GM18498 (cell line): ENCODE results near the gene MSANTD1.

Experiments used
- ATAC-seq: cut with Tn5 transposase; IDR thresholded peaks from one replicate; pipeline ENCODE4 v1.9.1; 2021; ENCODE audit warnings: mild to moderate bottlenecking, moderate library complexity; ENCODE audit not compliant: unreplicated experiment

The MSANTD1 gene

DNA sequence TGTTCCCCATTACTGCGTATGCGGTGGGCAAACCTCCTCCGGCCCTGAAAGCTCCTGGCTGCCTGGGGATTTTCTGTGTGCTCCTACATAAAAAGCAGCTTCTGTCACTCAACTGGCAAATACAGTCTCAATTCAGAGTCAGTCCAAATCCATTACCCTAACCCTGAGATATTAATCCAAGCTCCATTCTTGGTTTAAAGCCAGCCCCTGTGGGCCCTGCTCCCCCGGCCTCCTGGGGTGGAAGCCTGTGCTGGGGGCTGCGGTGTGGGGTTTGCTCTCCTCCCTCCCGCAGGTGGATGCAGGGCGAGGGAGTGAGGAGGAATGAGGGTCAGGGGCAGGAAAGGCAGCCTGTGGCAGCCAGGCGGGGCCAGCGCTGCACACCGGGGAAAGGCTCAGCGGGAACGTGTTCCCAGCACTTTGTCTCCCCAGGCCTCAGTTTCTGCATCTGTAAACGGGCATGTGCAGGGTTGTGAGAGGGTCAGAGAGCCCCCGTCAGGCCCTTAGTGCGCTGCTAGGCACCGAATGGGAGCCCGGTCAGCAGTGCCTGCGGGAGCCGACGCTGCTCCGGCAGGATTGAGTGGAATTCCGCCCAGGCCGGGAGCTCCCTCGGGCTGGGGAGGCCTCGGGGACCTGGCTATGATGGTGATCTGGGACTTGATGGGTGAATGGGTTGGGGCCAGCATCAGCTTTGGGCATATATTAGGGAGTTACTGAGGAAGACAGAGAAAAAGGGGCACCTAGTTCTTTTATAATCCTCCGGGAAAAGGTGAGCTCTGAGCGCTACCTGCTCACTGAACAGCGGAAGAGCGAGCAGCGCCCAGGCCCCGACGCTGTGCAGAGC, 37.6 kb downstream of the MSANTD1 start:
- ATAC-seq = no peak

DNA sequence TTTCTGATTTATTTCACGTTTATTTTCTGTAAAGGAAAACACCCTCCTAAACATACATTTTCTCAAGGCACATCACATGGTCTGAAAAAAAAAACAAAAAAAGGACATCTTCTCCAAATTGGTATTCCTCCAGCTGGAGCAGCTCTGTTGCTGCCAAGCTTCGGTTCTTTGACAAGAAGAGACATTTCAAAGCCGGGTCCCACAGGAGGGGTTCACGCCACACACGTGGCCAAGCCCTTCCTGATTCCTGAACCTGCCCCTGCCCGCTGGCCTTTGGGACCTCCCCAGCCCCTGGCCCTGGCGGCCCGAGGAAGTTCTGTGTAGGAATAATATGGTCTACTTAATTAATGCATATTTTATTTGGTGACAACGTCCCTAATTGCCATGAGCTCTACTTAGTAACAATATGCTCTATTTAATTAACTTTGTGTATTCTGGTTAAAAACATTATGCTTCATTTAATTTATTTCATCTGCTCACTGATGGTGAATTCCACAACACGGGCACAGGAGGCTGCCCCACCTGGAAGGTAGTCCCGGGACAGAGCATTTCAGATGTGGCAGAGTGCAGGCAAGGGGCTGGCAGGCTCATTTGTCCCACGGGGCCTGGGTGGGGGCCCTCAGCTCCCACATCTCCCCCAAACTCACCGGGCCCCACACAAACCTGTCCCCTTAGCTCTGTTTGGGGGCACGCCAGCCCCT, 38.5 kb downstream of the MSANTD1 start:
- no peak for ATAC-seq

DNA sequence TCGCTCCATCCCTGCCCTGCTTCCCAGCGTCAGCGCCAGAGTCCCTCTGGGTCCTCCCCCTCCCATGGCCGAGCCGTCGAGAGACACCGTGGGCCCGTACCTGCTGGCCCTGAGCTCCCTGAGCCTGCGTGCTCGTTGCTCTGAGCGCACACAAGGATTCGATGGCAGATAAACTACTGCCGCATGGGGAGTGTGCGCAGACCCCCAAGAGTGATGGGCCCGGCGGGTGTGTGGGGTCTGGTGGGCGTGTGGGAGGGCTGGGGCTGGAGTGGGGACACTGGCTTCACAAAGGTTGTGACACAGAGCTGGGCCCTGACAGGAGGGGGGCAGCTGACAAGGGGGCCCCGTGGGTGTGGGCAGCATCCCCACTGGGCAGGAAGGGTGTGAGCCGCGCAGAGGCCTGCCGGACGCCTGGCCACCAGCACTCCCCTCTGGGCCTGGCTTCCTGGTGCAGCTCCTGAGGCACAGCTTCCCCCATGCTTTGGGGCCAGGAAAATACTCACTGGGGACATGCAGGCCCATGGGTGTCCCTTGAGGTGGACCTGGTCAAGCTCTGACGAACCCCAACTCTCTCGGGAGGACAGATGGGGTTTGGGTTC, 39.1 kb downstream of the MSANTD1 start:
- ATAC-seq = no peak

DNA sequence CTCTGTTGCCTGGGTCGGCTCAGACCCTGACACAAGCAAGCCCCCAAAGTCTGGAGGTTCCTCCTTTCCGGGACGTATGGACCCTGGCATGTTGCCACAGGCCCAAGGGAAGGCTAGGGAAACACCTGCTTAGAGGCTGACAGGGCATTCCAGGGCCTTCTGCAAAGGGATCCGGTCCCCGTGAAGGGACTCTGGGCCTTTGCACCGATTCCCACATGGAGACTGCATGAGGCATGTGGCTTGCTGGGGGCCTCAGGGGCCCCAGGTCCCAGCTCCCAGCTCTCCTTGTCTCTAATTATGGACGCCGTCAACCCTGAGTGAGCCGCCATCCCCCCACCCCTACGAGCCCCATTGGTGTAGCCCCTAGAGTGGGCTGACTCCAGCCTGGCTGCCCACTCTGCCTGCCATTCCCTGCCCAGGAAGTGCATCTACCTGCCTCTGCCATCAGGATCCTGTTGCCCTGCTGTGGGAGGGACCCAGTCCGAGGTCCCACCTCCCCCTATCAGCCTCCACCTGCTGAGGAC, 39.7 kb downstream of the MSANTD1 start:
- no peak for ATAC-seq

DNA sequence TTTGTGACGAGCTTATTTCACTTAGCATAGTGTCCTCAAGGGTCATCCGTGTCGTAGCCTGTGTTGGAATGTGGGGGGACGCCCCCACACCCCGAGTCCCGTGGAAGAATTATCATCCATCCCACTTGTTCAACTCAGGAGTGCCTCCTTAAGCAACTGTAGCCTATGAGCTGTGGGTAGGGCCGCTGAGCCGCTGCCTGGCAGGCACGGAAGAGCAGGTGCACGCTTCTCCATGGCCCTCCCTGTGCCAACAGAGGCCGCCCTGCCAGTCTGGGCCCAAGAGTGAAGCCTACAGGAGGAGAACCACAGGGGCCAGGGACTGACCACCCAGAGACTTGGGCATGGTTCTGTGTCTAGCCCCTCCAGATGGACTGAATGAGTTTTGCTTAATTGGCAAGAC, 41.5 kb downstream of the MSANTD1 start:
- no peak for ATAC-seq

DNA sequence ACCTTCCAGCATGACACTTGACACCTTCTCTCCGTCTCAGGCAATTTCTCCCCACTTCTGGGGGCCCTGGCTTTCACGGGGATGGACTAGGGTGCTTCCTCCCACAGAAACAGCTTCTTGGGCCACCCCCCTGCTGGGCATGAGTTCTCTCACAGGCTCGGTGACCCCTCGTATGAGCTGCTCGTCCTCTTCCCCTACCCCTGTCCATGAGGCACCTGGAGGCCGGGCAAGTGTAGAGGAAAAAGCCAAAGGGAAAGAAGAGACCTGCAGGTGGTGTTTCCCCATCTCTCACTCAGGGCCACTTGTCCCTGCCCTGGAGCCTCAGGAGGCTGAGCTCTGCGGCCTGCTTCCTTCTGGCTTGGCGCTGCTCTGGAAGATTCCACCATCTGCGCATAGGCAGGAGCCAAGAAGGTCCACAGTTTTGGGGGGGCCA, 41.9 kb downstream of the MSANTD1 start:
- ATAC-seq = no peak

DNA sequence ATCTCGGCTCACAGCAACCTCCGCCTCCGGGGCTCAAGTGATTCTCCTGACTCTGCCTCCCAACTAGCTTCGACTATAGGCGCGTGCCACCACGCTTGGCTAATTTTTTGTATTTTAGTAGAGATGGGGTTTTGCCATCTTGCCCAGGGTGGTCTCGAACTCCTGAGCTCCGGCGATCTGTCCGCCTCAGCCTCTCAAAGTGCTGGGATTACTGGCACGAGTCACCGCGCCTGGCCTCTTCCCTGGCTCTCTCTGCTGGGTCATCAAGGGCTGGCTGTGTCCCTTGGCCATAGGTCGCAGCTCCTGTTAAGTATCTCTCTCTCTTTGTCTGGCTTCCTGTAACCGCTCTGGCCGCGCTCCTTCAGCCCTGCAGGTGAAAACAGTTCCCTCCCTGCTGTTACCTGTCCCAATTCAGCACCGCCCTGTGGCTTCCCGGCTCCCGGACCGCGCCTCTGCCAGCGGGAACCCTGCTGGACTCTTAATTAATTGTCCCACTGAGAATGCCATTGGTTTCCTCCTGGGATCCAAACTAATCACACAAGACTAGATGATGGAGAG, 42.5 kb downstream of the MSANTD1 start:
- no peak for ATAC-seq

DNA sequence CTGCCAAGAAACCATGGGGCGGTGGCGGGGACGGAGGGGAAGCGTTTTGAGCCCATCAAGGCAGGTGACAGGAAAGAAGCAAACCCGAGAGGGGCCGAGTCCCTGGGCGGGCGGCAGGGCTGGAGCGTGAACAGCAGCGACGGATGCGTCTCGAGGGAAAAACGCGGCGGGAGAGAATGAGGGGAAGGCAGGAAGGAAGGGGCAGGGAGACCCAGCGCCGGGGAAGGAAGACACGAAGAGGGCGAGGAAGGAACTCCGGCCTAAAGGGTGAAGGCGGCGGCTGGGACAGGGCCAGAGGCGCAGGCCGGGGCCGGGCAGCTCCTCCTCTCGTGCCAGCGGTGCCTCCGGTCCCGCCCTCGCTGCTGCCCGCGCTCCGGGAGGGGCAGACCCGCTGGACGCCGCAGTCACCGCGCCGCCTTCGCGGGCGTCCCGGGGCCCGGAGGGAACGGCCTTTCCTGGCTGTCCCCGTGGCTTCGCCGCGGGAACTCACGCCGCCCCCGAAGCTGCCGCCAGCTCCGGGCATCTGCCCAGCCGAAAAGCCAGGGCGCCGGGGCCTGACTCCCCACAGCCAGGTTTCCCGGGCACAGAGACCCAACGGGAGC, 43.1 kb downstream of the MSANTD1 start:
- peak; percentile 22 for ATAC-seq

DNA sequence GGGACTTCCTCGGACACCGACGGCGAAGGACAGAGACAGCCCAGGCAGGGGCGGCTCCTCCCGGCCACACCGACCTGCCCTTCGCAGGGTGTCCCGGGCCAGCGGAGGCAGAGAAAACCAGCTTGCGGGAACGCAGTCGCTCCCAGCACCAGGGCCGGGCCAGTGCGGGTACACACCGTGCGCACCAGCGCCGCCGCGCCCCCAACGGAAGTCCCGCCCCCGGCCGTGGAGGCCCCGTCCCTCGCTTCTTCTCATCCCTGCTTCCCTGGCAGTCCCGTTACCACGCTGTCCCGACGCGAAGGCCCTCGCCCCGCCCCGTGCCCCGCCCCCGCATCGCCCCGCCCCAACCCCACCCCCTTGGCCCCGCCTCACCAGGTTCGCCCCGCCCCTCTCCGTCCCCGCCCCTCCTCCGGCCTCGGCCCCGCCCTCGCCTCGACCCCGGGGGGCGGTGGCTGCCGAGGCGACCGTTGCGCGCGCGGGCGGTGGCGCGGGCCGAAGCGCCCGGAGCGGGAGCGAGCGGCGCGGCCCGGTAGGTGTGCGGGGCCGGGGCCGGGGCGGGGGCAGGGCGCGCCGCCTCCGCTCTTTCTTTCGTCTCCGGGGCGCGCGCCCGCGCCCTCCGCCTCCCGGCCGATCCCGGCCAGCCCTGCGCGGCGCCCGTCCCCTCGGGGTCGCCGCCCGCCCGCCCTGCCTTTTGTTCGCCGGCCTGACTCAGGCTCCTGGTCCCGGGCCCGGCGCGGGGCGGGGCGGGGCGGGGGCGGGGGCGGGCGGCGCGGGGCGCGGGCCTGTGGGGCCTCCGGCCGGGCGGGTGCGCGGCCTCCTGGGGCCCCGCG, 43.8 kb downstream of the MSANTD1 start, which contains the start of gene RGS12:
Gene RGS12, plus strand, starts transcription at position 451 of the 830 bp plus-strand sequence. CDS start 23,150 bp downstream, outside the sequence.
- ATAC-seq = peak; percentile 84

DNA sequence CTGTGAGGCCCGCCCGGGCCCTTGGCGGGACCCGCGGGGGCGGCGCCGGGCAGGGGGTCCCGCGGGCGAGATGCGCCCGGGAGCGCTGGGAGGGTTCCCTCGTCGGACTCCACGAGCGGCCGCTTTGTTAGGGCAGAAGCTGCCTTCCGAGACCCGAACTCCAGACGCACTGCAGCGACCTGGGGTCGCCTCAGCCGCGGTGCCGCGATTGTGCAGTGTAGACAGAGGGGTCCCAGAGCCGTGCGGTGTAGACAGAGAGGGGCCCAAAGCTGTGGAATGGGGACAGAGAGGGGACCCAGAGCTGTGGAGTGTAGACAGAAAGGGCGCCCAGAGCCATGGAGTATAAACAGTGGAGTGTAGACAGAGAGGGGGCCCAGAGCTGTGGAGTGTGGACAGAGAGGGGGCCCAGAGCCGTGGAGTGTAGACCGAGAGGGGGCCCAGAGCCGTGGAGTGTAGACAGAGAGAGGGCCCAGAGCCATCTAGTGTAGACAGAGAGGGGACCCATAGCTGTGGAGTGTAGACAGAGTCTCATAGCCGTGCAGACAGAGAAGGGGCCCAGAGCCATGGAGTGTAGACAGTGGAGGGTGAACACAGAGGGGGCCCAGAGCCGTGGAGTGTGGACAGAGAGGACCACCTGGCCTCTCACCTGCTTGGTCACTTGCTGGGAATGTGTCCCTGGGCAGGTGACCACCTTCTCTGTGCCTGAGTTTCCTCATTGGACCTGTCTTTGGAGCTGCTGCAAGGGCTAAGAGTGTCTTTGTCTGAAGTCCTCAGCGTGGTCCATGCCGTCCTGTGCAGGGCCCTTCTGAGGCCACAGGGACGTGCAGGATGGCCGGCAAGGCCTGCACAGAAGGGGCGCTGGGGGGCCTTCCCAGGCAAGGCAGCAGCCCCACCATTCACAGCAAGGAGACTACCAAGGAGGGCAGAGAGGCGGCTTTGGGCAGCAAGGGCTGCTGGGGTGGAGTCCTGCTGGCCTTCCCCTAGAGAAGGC, 44.7 kb downstream of the MSANTD1 start:
- ATAC-seq = no peak

DNA sequence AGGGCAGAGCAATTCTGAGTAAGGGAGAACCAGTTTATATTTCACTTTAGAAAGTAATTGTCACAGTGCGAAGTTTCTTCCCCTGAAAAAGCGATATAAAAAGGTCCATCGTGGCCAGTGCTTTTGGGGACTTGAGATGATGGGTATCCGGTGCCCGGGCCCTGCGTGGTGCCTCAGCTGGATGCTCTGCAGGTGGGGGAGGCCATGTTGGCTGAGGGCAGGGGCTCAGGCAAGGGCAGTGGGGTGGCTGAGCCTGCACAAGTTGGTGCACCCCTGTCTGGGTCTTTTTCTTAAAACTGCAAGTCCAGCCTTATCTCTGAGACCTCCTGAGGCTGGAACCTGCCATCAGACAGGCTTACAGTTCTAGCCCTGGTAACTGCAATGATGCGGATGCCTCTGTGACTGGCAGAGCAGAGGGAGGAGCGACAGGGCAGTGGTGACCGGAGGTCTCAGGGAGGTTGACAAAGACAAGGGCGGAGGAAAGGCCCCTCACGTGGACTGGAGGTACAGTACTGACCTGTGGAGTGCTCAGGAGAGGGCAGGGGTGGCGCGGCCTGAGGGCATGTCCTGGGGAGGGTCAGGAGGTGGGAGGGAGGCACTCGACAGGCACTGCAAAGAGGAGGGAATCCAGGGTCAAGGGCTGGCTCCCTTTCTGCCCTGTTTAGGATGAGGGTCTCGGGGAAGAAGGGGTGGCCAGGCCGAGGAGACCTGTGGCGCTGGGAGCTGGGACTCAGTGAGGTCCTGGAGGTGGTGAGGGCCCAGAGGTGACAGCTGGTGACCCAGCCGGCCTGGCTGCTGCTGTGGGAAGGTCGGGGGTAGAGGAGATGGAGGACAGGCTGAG, 45.7 kb downstream of the MSANTD1 start:
- no peak for ATAC-seq

DNA sequence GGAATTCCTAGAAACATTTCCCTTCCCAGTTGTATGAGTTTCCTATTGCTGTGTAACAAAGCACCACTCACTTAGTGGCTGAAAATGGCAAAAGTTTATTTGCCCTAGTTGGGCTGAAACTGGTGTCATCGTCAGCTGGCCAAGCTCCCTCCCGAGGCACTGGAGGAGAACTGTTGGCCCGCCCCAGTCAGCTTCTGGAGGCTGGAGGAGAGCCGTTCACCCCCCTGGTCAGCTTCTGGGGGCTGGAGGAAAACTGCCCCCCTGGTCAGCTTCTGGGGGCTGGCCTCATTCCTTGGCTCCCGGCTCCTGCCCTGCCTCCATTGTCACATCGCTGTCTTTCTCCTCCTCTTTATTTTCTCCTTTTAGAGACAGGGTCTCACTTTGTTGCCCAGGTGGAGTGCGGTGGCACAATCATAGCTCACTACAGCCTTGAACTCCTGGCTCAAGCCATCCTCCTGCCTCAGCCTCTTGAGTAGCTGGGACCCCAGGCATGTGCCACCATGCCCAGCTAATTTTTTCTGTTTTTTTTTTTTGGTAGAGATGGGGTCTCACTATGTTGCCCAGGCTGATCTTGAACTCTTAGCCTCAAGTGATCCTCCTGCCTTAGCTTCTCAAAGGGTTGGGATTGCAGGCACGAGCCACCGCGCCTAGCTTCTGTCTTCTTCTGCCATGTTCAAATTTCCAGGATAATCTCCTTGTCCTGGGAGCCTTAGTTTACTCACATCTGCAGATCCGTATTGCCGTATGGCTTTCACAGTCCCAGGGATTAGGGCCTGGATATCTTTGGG, 47.1 kb downstream of the MSANTD1 start:
- no peak for ATAC-seq

DNA sequence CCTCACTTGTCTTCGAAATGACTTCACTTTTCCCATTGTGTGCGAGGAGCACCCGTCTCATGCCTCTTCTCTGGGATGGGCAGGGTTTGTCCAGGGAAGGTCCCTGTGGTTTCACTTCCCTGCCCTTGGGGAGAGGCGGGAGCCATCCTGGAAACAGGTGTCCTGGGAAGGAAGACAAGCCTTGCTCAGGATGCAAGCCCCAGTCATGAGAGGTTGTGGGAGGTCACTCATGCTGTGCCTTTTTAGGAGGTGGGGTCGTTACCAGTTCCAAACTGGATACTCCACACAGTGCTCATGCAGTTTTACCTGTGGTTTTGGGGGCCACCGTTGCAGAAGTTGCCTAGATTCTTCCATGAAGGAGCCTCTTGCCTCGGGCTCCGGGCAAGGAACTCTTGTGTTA, 47.7 kb downstream of the MSANTD1 start:
- ATAC-seq = no peak

DNA sequence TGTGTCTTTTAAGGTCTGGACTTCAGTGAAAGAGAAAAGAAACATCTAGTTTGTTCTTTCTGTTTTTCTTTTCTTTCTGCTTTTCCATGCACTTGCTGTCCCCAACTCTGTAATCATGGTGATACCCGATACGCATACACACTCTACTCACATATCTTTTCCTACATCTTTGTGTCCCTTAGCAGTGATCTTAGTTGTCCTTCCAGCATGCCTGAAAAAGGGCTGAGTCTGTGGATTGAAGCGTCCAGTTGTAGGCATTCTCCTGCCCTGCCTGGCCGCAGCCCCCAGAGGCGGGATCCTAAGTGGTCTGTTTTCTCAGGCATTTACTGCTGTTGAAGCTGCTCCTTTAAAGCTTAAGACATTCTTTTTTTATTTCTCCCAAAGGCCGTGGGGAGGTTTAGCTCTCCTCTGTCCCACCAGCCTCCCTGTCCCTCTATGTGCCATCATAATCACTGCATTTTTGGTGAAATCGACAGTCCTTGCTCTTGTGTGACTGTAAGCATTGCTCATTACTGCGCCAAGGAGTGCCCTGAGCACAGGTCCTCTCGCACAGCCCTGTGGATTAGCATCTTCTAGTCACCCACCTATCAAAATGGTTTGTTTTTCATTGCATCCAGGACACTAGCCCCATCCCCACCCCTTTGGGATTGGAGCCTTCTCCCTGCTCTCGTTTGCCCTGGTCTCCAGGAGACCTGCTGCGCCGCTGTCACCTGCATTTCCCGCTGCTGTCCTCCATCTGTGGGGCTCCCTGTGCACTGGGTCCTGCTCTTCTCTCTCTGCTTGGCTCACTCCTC, 48.3 kb downstream of the MSANTD1 start:
- ATAC-seq = no peak

DNA sequence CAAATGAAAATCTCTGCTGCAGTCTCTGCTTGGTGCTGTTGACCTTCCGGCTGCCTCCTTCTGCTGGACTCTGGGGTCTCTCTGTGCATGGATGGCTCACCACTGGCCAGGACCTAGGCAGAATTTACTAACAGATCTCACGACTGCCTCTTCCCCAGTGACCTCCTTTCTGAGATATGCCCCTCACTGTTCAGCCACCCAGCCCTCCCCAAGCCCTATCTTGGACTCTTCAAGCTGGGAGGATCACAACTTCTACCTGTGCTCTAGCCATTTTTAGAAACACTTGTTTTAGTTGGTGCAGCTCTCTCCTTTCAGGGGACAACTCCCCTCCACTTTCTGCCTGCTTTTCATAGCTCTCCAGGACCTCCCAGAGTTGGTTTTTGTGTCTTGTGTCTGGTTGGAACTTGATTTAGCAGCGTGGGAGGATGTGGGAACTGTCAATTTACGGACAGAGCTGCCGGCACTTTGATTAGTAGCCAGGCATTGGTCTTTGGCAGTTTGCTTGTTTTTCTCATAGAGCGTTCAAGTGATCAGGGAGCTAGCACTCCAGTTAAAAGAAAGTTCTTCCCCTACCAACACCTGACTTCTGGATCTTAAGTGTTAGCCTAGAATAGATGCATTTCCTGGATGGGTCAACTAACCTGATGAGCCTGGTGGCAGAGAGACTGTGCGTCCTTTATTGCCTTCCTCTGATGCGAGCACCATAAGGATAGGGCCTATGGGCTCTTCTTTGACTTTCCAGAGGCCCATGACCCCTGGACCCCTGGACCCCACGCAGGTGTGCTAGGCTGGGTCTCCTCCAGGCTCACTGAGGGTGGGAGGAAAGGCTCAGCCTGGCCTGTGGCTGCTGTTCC, 50.4 kb downstream of the MSANTD1 start:
- no peak for ATAC-seq
